ENCODE measurements around the gene RIF1. TPM values are rescaled to one million over a fixed set of nuclear protein-coding genes. Genes with fewer than 3 reads are reported as not detected.

The RIF1 gene
- total and polyA plus RNA-seq, 9 of the 15 experiments (the other 6 are each of a cell fraction or from before 2014, with no cell fraction given), result 11.0 to 109 (median 44.2) TPM

DNA sequence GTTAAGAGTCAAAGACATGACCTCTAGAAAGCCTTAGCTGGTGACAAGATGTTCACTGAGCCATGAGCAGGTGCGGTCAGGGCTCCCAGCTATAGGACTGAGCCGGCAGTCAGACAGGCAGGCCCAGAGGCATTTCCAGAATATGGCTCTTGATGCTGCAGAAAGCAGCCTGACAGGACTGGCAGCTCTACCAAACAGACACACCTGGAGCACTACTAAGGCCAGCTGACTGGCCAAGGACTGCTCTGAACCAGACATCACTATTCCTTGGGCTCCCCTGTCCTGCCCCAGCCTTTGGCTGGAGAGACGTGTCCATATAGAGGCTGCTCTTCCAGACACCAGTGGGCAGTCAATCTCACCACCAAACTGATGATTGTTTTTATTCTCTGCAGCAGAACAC, 98.8 kb downstream of the RIF1 start:
- Histone ChIP-seq H3K27ac (ENCODE audit: extremely low read depth, low read depth, low read length) (no peak overlapping the region), H3K4me3 (no peak overlapping the region), H2AFZ (ENCODE audit: low read depth, low read length) (no peak overlapping the region), H4K20me1 (replicated peaks; ENCODE audit: control insufficient read depth, insufficient read depth, low read length) (no peaks in the 10 kb centered on the region), H3K9me1 (ENCODE audit: control insufficient read depth, insufficient read depth, low read length) (no peaks in the 10 kb centered on the region), H3K27me3 (ENCODE audit: control insufficient read depth in 2 of 2, insufficient read depth in 2 of 2, low read length in 2 of 2) (no peaks in the 10 kb centered on the region), H3K4me1 (replicated peaks in 1 of 2; ENCODE audit: control insufficient read depth in 2 of 2, insufficient read depth in 2 of 2, low read length in 2 of 2) (no peaks in the 10 kb centered on the region; a peak in 1 of 5 replicates), H3K36me3 (ENCODE audit: control insufficient read depth, insufficient read depth, low read length) (peaks cover 12% of the 10 kb centered on the region; the same call in 2 of the 3 replicates), H3K9me3 (replicated peaks; ENCODE audit: control insufficient read depth, insufficient read depth, low read depth, low read length) (no peaks in the 10 kb centered on the region), H3K4me2 (ENCODE audit: insufficient read depth, low read length) (no peak overlapping the region), H3K79me2 (ENCODE audit: control insufficient read depth, insufficient read depth, low read length) (no peaks in the 10 kb centered on the region), H3K9ac (ENCODE audit: insufficient read depth in 1 of 2, low read depth in 2 of 2, low read length in 2 of 2) (no peak overlapping the region)
- in situ Hi-C loops (cut with MboI) (loop anchor here (5.0 kb wide), 1 partner anchor 504 kb away; no protein-coding TSS in a partner anchor), intact Hi-C loops (cut with micrococcal nuclease) (no loop called here)
- ChIA-PET POLR2A (no interaction called here), CTCF (ENCODE audit: low intra/inter-chr PET ratio) (interaction anchor here (0.7 kb wide), 1 partner anchor 1250 kb away, joined by 3 read pairs; no protein-coding TSS in a partner anchor)
- ATAC-seq (peak; percentile 56), DNase-seq (ENCODE audit: extremely low read depth in 1 of 4, low spot score in 3 of 4) (no peak), FAIRE-seq (no peak)
- BruUV-seq (replicated peaks), result no TSS peak
- TF ChIP-seq, protein P1, sequence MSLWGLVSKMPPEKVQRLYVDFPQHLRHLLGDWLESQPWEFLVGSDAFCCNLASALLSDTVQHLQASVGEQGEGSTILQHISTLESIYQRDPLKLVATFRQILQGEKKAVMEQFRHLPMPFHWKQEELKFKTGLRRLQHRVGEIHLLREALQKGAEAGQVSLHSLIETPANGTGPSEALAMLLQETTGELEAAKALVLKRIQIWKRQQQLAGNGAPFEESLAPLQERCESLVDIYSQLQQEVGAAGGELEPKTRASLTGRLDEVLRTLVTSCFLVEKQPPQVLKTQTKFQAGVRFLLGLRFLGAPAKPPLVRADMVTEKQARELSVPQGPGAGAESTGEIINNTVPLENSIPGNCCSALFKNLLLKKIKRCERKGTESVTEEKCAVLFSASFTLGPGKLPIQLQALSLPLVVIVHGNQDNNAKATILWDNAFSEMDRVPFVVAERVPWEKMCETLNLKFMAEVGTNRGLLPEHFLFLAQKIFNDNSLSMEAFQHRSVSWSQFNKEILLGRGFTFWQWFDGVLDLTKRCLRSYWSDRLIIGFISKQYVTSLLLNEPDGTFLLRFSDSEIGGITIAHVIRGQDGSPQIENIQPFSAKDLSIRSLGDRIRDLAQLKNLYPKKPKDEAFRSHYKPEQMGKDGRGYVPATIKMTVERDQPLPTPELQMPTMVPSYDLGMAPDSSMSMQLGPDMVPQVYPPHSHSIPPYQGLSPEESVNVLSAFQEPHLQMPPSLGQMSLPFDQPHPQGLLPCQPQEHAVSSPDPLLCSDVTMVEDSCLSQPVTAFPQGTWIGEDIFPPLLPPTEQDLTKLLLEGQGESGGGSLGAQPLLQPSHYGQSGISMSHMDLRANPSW (CRISPR knock-in tag; IDR thresholded peaks at IDR 0.05), result no peak
- TF ChIP-seq TARDBP (IDR thresholded peaks at IDR 0.05) (no peak), ZNF668 (CRISPR knock-in tag; IDR thresholded peaks at IDR 0.05) (no peak), ETV1 (tag; conservative IDR thresholded peaks at IDR 0.05; ENCODE audit: low read depth) (no peak), ZFP91 (CRISPR knock-in tag; IDR thresholded peaks at IDR 0.05) (no peak), PRMT5 (CRISPR knock-in tag; IDR thresholded peaks at IDR 0.05) (no peak), NBN (IDR thresholded peaks at IDR 0.05; ENCODE audit: low read depth) (no peak), GATAD2A (IDR thresholded peaks at IDR 0.05) (no peak), PKNOX1 (IDR thresholded peaks at IDR 0.05) (no peak), CTBP1 (IDR thresholded peaks at IDR 0.05; ENCODE audit: borderline replicate concordance) (no peak)
- TF ChIP-seq, protein P2, sequence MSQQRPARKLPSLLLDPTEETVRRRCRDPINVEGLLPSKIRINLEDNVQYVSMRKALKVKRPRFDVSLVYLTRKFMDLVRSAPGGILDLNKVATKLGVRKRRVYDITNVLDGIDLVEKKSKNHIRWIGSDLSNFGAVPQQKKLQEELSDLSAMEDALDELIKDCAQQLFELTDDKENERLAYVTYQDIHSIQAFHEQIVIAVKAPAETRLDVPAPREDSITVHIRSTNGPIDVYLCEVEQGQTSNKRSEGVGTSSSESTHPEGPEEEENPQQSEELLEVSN (IDR thresholded peaks at IDR 0.05; ENCODE audit: borderline replicate concordance in 1 of 2, extremely low read depth in 1 of 2, insufficient read depth in 1 of 2, insufficient read length in 1 of 2, low read depth in 1 of 2, low read length in 1 of 2, poor library complexity in 1 of 2, severe bottlenecking in 1 of 2), result no peak
- WGBS (ENCODE audit: insufficient coverage, low coverage, missing lambda C conversion rate), result 79% methylated on average over 3 of the region's 3 CpGs

Measured in K562 (cell line).